Bronchial epithelial cell (primary cell): ENCODE data around the gene ZNF770. TPM values are rescaled to one million over a fixed set of nuclear protein-coding genes. Genes with fewer than 3 reads are reported as not detected.

Source experiments
- DNase-seq: peaks from one replicate; pipeline ENCODE4 v3.0.0-alpha.2; 2010; ENCODE audit warnings: low read depth
- FAIRE-seq: peaks from 2 replicates; lab custom pipeline; 2011; peaks lifted over from hg19 to GRCh38; lab: Jason Lieb, UNC
- H3K27me3 ChIP-seq: 2 replicates; pipeline ENCODE4 v1.5.1; 2011; ENCODE audit warnings: low read length; ENCODE audit not compliant: control insufficient read depth, insufficient read depth
- H3K36me3 ChIP-seq: 2 replicates; pipeline ENCODE4 v1.5.1; 2011; ENCODE audit warnings: low read length; ENCODE audit not compliant: control insufficient read depth, insufficient read depth
- H3K4me3 ChIP-seq: 2 replicates; pipeline ENCODE4 v1.5.1; 2011; ENCODE audit warnings: mild to moderate bottlenecking, low read depth, low read length, control low read depth
- CTCF ChIP-seq: IDR thresholded peaks from 2 replicates; pipeline ENCODE4 v1.5.1; 2011; ENCODE audit warnings: mild to moderate bottlenecking, moderate library complexity, low read length, control low read depth, inconsistent platforms; ENCODE audit not compliant: insufficient read depth, severe bottlenecking
- total RNA-seq: library from RNA; depleted of rRNA; stranded (reverse); fragments of >200 nt; gene quantifications from 2 replicates; pipeline ENCODE4 v1.2.1, GENCODE V29; 2014

Gene ZNF770
- 59.0 and 76.2 TPM in 2 replicates for total RNA-seq

GRCh38 chr15:34988027-34988902 lies at the start of gene ZNF770:
TSS of gene ZNF770 (minus strand) at chr15:34988287. CDS start at chr15:34983434, 4,853 bp downstream.
- FAIRE-seq = no peak
- Histone ChIP-seq H3K27me3 (no peaks in the 10 kb centered on the region), H3K36me3 (peaks cover 2% of the 10 kb centered on the region), H3K4me3 (peak within 1 kb of the TSS; percentile 60)
- TF ChIP-seq CTCF = no peak
- peak; percentile 54 for DNase-seq

DNA sequence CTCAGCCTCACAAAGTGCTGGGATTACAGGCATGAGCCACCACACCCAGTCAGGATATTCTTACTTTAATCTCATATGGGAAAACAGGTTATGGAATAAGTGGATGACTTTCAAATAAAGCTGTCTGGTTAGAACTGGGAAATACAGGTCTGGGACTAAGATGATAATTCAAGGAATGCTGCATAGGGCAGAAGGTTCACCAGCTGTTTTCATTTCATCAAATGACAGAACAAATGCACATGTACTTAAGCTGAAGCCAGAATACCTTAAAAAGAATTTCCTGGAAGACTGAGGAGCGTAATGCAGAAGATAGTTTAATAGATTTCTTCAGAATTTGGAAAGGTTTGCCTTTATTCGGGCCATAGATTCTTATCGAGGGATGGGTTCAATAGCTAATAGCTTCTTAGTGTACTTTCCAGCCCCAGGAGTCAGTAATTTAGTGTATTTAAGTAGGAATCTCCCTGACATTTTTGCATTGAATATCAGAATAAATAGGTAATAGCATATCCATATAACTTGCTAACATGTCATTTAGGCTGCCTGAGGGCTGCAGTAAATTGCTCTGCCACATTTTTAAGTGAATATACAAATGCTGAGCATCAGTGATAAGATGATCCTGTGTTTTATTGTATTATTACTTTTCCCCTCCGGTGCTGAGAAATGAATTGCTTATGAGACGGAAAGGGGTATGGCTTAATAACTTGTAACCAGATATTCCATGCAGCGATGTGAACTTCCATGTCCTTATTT lies 40.3 kb upstream of the ZNF770 start:
- TF ChIP-seq CTCF = no peak
- FAIRE-seq = no peak
- Histone ChIP-seq H3K4me3 (no peak overlapping the region), H3K36me3 (no peaks in the 10 kb centered on the region), H3K27me3 (no peaks in the 10 kb centered on the region)
- DNase-seq = no peak

GRCh38 chr15:35023804-35024203 lies 35.7 kb upstream of the ZNF770 start:
- no peak for TF ChIP-seq CTCF
- Histone ChIP-seq H3K4me3 (no peak overlapping the region), H3K27me3 (no peaks in the 10 kb centered on the region), H3K36me3 (no peaks in the 10 kb centered on the region)
- FAIRE-seq = no peak
- DNase-seq = peak; percentile 47

DNA sequence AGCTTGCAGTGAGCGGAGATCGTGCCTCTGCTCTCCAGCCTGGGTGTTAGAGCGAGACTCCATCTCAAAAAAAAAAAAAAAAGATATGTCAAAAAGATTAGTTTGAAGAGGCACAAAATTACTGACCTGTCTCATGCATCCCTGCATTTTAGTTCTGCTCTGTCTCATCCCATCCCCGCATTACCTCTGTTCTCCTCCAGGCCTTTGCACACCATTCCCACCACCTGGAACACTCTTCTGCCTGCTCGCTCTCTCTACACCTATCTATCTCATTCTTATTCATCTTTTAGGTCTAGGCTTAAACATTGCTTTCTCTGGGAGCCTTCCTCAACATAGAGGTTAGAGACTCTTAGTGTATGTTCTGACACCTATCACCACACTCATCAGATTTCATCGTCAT lies 32.9 kb upstream of the ZNF770 start:
- no peak for DNase-seq
- no peak overlapping the region for H3K4me3 ChIP-seq
- H3K36me3 ChIP-seq = no peaks in the 10 kb centered on the region
- TF ChIP-seq CTCF = no peak
- H3K27me3 ChIP-seq = no peaks in the 10 kb centered on the region
- FAIRE-seq = no peak

- Histone ChIP-seq H3K27me3 (no peaks in the 10 kb centered on the region), H3K36me3 (no peaks in the 10 kb centered on the region), H3K4me3 (no peak overlapping the region)
- FAIRE-seq = peak; percentile 89
- no peak for TF ChIP-seq CTCF
- peak; percentile 26 for DNase-seq
These were observed 31.6 kb upstream of the ZNF770 start for GRCh38 chr15:35019404-35020327.
